Fibroblast of villous mesenchyme (primary cell): ENCODE data around the gene PLPP6. TPM values are rescaled to one million over a fixed set of nuclear protein-coding genes. Genes with fewer than 3 reads are reported as not detected.

Experiments used
- DNase-seq: peaks from one replicate; pipeline ENCODE4 v3.0.0-alpha.2; 2010; ENCODE audit warnings: low read depth
- H3K4me3 ChIP-seq: 2 replicates; pipeline ENCODE4 v1.5.1; 2011; ENCODE audit warnings: low read depth, mild to moderate bottlenecking, low read length
- CTCF ChIP-seq: IDR thresholded peaks from 2 replicates; pipeline ENCODE4 v1.5.1; 2012; ENCODE audit warnings: low read depth, mild to moderate bottlenecking, low read length; ENCODE audit not compliant: insufficient read depth
- total RNA-seq: library from RNA; depleted of rRNA; stranded (reverse); fragments of >200 nt; gene quantifications from 2 replicates; pipeline ENCODE4 v1.2.3, GENCODE V29; 2012

The PLPP6 gene
- total RNA-seq, 1 donor = 8.2 TPM

- no peak for TF ChIP-seq CTCF
These were observed 26.9 kb downstream of the PLPP6 start for GRCh38 chr9:4689021-4689420.

GRCh38 chr9:4689687-4690104, 27.6 kb downstream of the PLPP6 start:
- TF ChIP-seq CTCF = no peak
- H3K4me3 ChIP-seq = no peak overlapping the region
- DNase-seq = no peak

More at GRCh38 chr9:4689021-4689420, 26.9 kb downstream of the PLPP6 start:
- no peak overlapping the region for H3K4me3 ChIP-seq
- no peak for DNase-seq

GRCh38 chr9:4690144-4690543, 28.1 kb downstream of the PLPP6 start:
- TF ChIP-seq CTCF = no peak

GRCh38 chr9:4691795-4692194, 29.7 kb downstream of the PLPP6 start:
- TF ChIP-seq CTCF = no peak
- H3K4me3 ChIP-seq = no peak overlapping the region
- peak; percentile 21 for DNase-seq

More at GRCh38 chr9:4690144-4690543, 28.1 kb downstream of the PLPP6 start:
- H3K4me3 ChIP-seq = no peak overlapping the region
- no peak for DNase-seq

- no peak for DNase-seq
- no peak for TF ChIP-seq CTCF
- no peak overlapping the region for H3K4me3 ChIP-seq
These were observed 38.0 kb downstream of the PLPP6 start for GRCh38 chr9:4700091-4700490.

- TF ChIP-seq CTCF = no peak
- DNase-seq = peak; percentile 76
- H3K4me3 ChIP-seq = no peak overlapping the region
These were observed 38.8 kb downstream of the PLPP6 start for GRCh38 chr9:4700932-4701331.

GRCh38 chr9:4701526-4701925, 39.4 kb downstream of the PLPP6 start:
- H3K4me3 ChIP-seq = no peak overlapping the region
- no peak for DNase-seq
- no peak for TF ChIP-seq CTCF
